ENCODE results near the gene ZNF358.

DNA sequence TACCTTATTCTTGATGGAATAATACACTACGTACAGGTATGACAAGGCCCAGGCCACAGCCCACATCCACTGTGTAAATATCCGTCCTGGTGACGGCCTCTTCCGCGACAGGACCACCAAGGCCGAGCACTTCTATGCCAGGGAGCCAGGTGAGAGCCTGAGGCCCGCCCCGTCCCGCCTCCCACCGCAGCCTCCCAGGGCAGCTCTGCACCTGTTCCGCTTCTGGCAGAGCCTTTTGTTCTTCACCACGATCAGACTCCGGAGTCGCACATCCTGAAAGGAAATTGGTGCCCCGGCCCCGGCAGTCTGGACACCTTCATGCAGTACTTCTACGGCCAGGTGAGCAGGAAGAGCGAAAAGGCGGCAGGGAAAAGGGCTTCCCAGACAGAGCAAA lies 10.6 kb upstream of the ZNF358 start:
- TF ChIP-seq EZH2 (IDR thresholded peaks at IDR 0.05; ENCODE audit: borderline replicate concordance, low read length), result no peak
- TF ChIP-seq, protein P1, sequence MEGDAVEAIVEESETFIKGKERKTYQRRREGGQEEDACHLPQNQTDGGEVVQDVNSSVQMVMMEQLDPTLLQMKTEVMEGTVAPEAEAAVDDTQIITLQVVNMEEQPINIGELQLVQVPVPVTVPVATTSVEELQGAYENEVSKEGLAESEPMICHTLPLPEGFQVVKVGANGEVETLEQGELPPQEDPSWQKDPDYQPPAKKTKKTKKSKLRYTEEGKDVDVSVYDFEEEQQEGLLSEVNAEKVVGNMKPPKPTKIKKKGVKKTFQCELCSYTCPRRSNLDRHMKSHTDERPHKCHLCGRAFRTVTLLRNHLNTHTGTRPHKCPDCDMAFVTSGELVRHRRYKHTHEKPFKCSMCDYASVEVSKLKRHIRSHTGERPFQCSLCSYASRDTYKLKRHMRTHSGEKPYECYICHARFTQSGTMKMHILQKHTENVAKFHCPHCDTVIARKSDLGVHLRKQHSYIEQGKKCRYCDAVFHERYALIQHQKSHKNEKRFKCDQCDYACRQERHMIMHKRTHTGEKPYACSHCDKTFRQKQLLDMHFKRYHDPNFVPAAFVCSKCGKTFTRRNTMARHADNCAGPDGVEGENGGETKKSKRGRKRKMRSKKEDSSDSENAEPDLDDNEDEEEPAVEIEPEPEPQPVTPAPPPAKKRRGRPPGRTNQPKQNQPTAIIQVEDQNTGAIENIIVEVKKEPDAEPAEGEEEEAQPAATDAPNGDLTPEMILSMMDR (conservative IDR thresholded peaks at IDR 0.05 in 1 of 2, IDR thresholded peaks at IDR 0.05 in 1 of 2; ENCODE audit: extremely low read depth in 1 of 2, insufficient read depth in 1 of 2, low read depth in 1 of 2, low read length in 2 of 2), result no peak
